ENCODE data around the gene IL10RA.
"Not testable (repeated sequence)": the region's sequence is repeated elsewhere in the genome, so short reads cannot be mapped to it uniquely, and the experiment has no call there.

DNA sequence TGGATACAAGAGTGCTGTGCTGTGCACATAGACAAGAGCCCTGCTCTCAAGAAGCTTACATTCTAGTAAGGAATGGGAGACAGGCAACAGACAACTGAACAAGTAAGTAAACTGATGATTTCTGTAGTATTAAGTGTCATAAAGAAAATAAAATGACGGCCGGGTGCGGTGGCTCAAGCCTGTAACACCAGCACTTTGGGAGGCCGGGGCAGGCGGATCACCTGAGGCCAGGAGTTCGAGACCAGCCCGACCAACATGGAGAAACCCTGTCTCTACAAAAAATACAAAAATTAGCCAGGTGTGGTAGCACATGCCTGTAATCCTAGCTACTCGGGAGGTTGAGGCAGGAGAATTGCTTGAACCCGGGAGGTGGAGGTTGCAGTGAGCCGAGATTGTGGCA is 38.4 kb upstream of the IL10RA start:
- TF ChIP-seq, protein P1, sequence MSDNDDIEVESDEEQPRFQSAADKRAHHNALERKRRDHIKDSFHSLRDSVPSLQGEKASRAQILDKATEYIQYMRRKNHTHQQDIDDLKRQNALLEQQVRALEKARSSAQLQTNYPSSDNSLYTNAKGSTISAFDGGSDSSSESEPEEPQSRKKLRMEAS (IDR thresholded peaks at IDR 0.05): not testable (repeated sequence)
- TF ChIP-seq, protein P2, sequence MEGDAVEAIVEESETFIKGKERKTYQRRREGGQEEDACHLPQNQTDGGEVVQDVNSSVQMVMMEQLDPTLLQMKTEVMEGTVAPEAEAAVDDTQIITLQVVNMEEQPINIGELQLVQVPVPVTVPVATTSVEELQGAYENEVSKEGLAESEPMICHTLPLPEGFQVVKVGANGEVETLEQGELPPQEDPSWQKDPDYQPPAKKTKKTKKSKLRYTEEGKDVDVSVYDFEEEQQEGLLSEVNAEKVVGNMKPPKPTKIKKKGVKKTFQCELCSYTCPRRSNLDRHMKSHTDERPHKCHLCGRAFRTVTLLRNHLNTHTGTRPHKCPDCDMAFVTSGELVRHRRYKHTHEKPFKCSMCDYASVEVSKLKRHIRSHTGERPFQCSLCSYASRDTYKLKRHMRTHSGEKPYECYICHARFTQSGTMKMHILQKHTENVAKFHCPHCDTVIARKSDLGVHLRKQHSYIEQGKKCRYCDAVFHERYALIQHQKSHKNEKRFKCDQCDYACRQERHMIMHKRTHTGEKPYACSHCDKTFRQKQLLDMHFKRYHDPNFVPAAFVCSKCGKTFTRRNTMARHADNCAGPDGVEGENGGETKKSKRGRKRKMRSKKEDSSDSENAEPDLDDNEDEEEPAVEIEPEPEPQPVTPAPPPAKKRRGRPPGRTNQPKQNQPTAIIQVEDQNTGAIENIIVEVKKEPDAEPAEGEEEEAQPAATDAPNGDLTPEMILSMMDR (IDR thresholded peaks at IDR 0.05; ENCODE audit: low read depth, low read length, missing input control): not testable (repeated sequence)
- not testable (repeated sequence) for TF ChIP-seq TAF1 (conservative IDR thresholded peaks at IDR 0.05); JUND (IDR thresholded peaks at IDR 0.05); GABPA (IDR thresholded peaks at IDR 0.05 in 1 of 2, conservative IDR thresholded peaks at IDR 0.05 in 1 of 2); RXRA (IDR thresholded peaks at IDR 0.05); FOXA1 (IDR thresholded peaks at IDR 0.05)
- TF ChIP-seq, protein P3, sequence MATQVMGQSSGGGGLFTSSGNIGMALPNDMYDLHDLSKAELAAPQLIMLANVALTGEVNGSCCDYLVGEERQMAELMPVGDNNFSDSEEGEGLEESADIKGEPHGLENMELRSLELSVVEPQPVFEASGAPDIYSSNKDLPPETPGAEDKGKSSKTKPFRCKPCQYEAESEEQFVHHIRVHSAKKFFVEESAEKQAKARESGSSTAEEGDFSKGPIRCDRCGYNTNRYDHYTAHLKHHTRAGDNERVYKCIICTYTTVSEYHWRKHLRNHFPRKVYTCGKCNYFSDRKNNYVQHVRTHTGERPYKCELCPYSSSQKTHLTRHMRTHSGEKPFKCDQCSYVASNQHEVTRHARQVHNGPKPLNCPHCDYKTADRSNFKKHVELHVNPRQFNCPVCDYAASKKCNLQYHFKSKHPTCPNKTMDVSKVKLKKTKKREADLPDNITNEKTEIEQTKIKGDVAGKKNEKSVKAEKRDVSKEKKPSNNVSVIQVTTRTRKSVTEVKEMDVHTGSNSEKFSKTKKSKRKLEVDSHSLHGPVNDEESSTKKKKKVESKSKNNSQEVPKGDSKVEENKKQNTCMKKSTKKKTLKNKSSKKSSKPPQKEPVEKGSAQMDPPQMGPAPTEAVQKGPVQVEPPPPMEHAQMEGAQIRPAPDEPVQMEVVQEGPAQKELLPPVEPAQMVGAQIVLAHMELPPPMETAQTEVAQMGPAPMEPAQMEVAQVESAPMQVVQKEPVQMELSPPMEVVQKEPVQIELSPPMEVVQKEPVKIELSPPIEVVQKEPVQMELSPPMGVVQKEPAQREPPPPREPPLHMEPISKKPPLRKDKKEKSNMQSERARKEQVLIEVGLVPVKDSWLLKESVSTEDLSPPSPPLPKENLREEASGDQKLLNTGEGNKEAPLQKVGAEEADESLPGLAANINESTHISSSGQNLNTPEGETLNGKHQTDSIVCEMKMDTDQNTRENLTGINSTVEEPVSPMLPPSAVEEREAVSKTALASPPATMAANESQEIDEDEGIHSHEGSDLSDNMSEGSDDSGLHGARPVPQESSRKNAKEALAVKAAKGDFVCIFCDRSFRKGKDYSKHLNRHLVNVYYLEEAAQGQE (IDR thresholded peaks at IDR 0.05): not testable (repeated sequence)

All from liver (tissue), 3 donors.